ENCODE data around the gene HEPH. TPM values are rescaled to one million over a fixed set of nuclear protein-coding genes. Genes with fewer than 3 reads are reported as not detected.

HEPH gene
- total and polyA plus RNA-seq, 9 of the 15 experiments (the other 6 are each of a cell fraction or from before 2014, with no cell fraction given): 22.4 to 67.6 (median 42.9) TPM

- TF ChIP-seq TEAD4 (IDR thresholded peaks at IDR 0.05; ENCODE audit: low read length) (peak; percentile 82), TEAD4 (CRISPR knock-in tag; IDR thresholded peaks at IDR 0.05; ENCODE audit: borderline replicate concordance) (no peak), SAFB2 (IDR thresholded peaks at IDR 0.05; ENCODE audit: borderline replicate concordance, low read depth, low read length, severe bottlenecking) (no peak), FOXK2 (conservative IDR thresholded peaks at IDR 0.05 in 1 of 2, IDR thresholded peaks at IDR 0.05 in 1 of 2; ENCODE audit: low read depth in 2 of 2) (no peak), NFE2 (IDR thresholded peaks at IDR 0.05; ENCODE audit: low read depth) (peak; percentile 68), ATF1 (CRISPR knock-in tag; IDR thresholded peaks at IDR 0.05) (no peak), ATF1 (tag; IDR thresholded peaks at IDR 0.05) (peak; percentile 31; the same call in 1 of the 2 replicates), ARID3A (IDR thresholded peaks at IDR 0.05; ENCODE audit: borderline replicate concordance, low read depth, low read length) (peak; percentile 70; the same call in 1 of the 2 replicates), PBX2 (CRISPR knock-in tag; IDR thresholded peaks at IDR 0.05; ENCODE audit: low read depth) (no peak), PBX2 (tag; conservative IDR thresholded peaks at IDR 0.05; ENCODE audit: low read depth) (0 out of 2 replicates have a peak, but pooled peaks have one; percentile 16), BHLHE40 (IDR thresholded peaks at IDR 0.05; ENCODE audit: low read length) (0 out of 2 replicates have a peak, but pooled peaks have one; percentile 6), ARID1B (IDR thresholded peaks at IDR 0.05) (peak; percentile 92)
Measured at GRCh38 chrX:66150163-66150562, 13.9 kb upstream of the HEPH start (continued).
